ENCODE data around the gene NAB1. TPM values are rescaled to one million over a fixed set of nuclear protein-coding genes. Genes with fewer than 3 reads are reported as not detected.

NAB1 gene
- total RNA-seq, 1 experiment from 2014 or later, result 36.9 TPM

- H3K18ac ChIP-seq (ENCODE audit: insufficient read length, low read depth, low read length), result no peak overlapping the region
- H3K4me1 ChIP-seq (ENCODE audit: insufficient read depth, low read length), result no peaks in the 10 kb centered on the region
- no peak overlapping the region for H3T11ph ChIP-seq (ENCODE audit: low read length)
- Mint-ChIP-seq H3K27ac (no peak overlapping the region), H3K9me3 (peaks cover 2 to 5% of the 10 kb centered on the region in 2 experiments; a peak in 1 of 5 replicates), H3K4me3 (no peak overlapping the region), H3K27me3 (ENCODE audit: low read depth) (no peaks in the 10 kb centered on the region), H3K36me3 (ENCODE audit: insufficient read depth in 1 of 3, low read depth in 3 of 3) (peaks cover 0 to 6% (median 0%) of the 10 kb centered on the region in 3 experiments; a peak in 1 of 7 replicates), H3K4me1 (peaks cover 0 to 7% of the 10 kb centered on the region in 2 experiments; a peak in 2 of 4 replicates)
- no peak overlapping the region for H2BK15ac ChIP-seq (ENCODE audit: low read depth, low read length)
- H3K27me3 ChIP-seq (ENCODE audit: insufficient read depth, low read length), result no peaks in the 10 kb centered on the region
- H2BK12ac ChIP-seq (ENCODE audit: insufficient read length, low read depth, low read length), result no peak overlapping the region
- no peak overlapping the region for H2BK120ac ChIP-seq (ENCODE audit: low read depth, low read length, poor library complexity, severe bottlenecking)
- H3K27ac ChIP-seq (ENCODE audit: insufficient read length, low read depth, low read length), result no peak overlapping the region
- H2AK5ac ChIP-seq (ENCODE audit: insufficient read length, low read length), result no peak overlapping the region
- no peak overlapping the region for H2BK20ac ChIP-seq (ENCODE audit: low read depth, low read length, poor library complexity, severe bottlenecking)
- H3K4ac ChIP-seq (ENCODE audit: low read depth, low read length), result no peak overlapping the region
- H3K9me3 ChIP-seq (ENCODE audit: control insufficient read depth, low read depth, low read length), result no peaks in the 10 kb centered on the region
- TF ChIP-seq, protein P1, sequence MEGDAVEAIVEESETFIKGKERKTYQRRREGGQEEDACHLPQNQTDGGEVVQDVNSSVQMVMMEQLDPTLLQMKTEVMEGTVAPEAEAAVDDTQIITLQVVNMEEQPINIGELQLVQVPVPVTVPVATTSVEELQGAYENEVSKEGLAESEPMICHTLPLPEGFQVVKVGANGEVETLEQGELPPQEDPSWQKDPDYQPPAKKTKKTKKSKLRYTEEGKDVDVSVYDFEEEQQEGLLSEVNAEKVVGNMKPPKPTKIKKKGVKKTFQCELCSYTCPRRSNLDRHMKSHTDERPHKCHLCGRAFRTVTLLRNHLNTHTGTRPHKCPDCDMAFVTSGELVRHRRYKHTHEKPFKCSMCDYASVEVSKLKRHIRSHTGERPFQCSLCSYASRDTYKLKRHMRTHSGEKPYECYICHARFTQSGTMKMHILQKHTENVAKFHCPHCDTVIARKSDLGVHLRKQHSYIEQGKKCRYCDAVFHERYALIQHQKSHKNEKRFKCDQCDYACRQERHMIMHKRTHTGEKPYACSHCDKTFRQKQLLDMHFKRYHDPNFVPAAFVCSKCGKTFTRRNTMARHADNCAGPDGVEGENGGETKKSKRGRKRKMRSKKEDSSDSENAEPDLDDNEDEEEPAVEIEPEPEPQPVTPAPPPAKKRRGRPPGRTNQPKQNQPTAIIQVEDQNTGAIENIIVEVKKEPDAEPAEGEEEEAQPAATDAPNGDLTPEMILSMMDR (conservative IDR thresholded peaks at IDR 0.05), result no peak
- no peak overlapping the region for H2BK5ac ChIP-seq (ENCODE audit: insufficient read length, low read length)
- H4K20me1 ChIP-seq (ENCODE audit: control insufficient read depth, insufficient read depth, insufficient read length), result no peaks in the 10 kb centered on the region
- DNase-seq, result no peak
- WGBS (ENCODE audit: extremely low coverage, insufficient read length, low lambda C conversion rate), result no CpG with 5 or more reads among the region's 7 CpGs
- no peak overlapping the region for H3K9ac ChIP-seq (ENCODE audit: extremely low read depth, insufficient read length, low read length)
- H4K5ac ChIP-seq (ENCODE audit: insufficient read length, low read depth, low read length), result no peak overlapping the region
- H3K4me2 ChIP-seq (ENCODE audit: insufficient read depth, insufficient read length, low read length), result no peak overlapping the region
- H3K14ac ChIP-seq (ENCODE audit: insufficient read depth, low read length), result no peak overlapping the region
- no peak overlapping the region for H4K91ac ChIP-seq (ENCODE audit: insufficient read length, low read depth, low read length)
- no peaks in the 10 kb centered on the region for H3K23me2 ChIP-seq (ENCODE audit: insufficient read length, low read depth, low read length, poor library complexity, severe bottlenecking)
- H2AFZ ChIP-seq (ENCODE audit: low read length), result no peak overlapping the region
- H3K23ac ChIP-seq (ENCODE audit: insufficient read length, low read depth, low read length), result no peak overlapping the region
- no peaks in the 10 kb centered on the region for H3K79me1 ChIP-seq (ENCODE audit: insufficient read depth, low read depth, low read length, poor library complexity, severe bottlenecking)
- no peak overlapping the region for H3K56ac ChIP-seq (ENCODE audit: insufficient read length, low read depth, low read length)
- H3K79me2 ChIP-seq (ENCODE audit: insufficient read depth, low read length), result no peaks in the 10 kb centered on the region
- no peak overlapping the region for H4K8ac ChIP-seq (replicated peaks; ENCODE audit: insufficient read length, low read depth, low read length)
These were observed 70.0 kb downstream of the NAB1 start for GRCh38 chr2:190718652-190719526.
